GM18867 (cell line): ENCODE measurements around the gene PLA2G6.
A peak's percentile ranks its signal among the peaks of the same experiment; 100 is the strongest.

Experiments used
- ATAC-seq: cut with Tn5 transposase; IDR thresholded peaks from one replicate; pipeline ENCODE4 v1.9.1; 2021; ENCODE audit warnings: mild to moderate bottlenecking, moderate library complexity; ENCODE audit not compliant: unreplicated experiment

Gene PLA2G6

GRCh38 chr22:38181453-38182200 is at the start of gene PLA2G6:
Gene PLA2G6 (minus strand): TSS chr22:38181830. CDS start chr22:38169426, 12,404 bp downstream.
- peak; percentile 91 for ATAC-seq

- ATAC-seq, result no peak
Observed at GRCh38 chr22:38230916-38231315, 49.3 kb upstream of the PLA2G6 start.

- ATAC-seq, result no peak
Observed at GRCh38 chr22:38230108-38230825, 48.6 kb upstream of the PLA2G6 start.

- ATAC-seq, result no peak
Observed at GRCh38 chr22:38228873-38229740, 47.5 kb upstream of the PLA2G6 start.

GRCh38 chr22:38228326-38228872 is 46.8 kb upstream of the PLA2G6 start:
- no peak for ATAC-seq

GRCh38 chr22:38226853-38227649 is 45.4 kb upstream of the PLA2G6 start:
- ATAC-seq, result no peak

GRCh38 chr22:38223289-38223960 is 41.8 kb upstream of the PLA2G6 start:
- ATAC-seq, result no peak

GRCh38 chr22:38222797-38223119 is 41.1 kb upstream of the PLA2G6 start:
- ATAC-seq, result no peak

GRCh38 chr22:38221908-38222796 is 40.5 kb upstream of the PLA2G6 start:
- no peak for ATAC-seq

GRCh38 chr22:38221407-38221806 is 39.8 kb upstream of the PLA2G6 start:
- ATAC-seq, result no peak

- no peak for ATAC-seq
Observed at GRCh38 chr22:38220653-38221386, 39.2 kb upstream of the PLA2G6 start.

- no peak for ATAC-seq
Observed at GRCh38 chr22:38220163-38220562, 38.5 kb upstream of the PLA2G6 start.

- no peak for ATAC-seq
Observed at GRCh38 chr22:38219632-38220031, 38.0 kb upstream of the PLA2G6 start.

- no peak for ATAC-seq
Observed at GRCh38 chr22:38218661-38219622, 37.3 kb upstream of the PLA2G6 start.

- no peak for ATAC-seq
Observed at GRCh38 chr22:38215156-38216038, 33.8 kb upstream of the PLA2G6 start.
